ENCODE measurements around the gene TRPV3. TPM values are rescaled to one million over a fixed set of nuclear protein-coding genes. Genes with fewer than 3 reads are reported as not detected.
"Not testable (repeated sequence)": the region's sequence is repeated elsewhere in the genome, so short reads cannot be mapped to it uniquely, and the experiment has no call there.

Gene TRPV3
- total RNA-seq (2014; rRNA removed; shearing (Covaris generic)) = 0.40 and 0.57 TPM in 2 replicates
- 0.25 and 0.72 TPM in 2 replicates for polyA plus RNA-seq (2014; cell fraction: nucleus; rRNA removed)

- DNase-seq (ENCODE audit: extremely low read depth, low read depth) = no peak
These were observed at the start of gene TRPV3 for GRCh38 chr17:3557768-3558583. TSS of gene TRPV3 (minus strand) at chr17:3557812. CDS start at chr17:3554850, 2,962 bp downstream.

DNA sequence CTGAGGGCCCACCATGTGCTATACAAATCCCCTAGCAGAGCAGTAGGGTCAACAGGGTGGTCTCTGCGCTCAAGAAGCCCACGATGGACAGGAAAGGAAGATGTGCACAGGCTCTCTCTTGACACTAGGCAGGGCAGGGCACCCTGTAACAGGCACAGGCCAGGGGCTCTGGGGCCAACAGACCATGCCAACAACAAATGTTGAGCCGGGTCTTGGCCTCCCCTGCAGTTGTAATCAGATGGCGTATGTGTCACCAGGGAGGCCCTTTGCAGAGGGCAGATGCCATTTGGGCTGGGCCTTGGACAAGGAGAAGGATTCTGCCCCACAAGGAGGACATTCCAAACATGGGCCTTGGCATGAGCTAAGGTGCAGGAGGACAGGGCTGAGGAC, 46.3 kb upstream of the TRPV3 start:
- no peak for DNase-seq (ENCODE audit: extremely low read depth, low read depth)

GRCh38 chr17:3603119-3603869, 45.7 kb upstream of the TRPV3 start:
- no peak for DNase-seq (ENCODE audit: extremely low read depth, low read depth)

- peak; percentile 36 for DNase-seq (ENCODE audit: extremely low read depth, low read depth)
These were observed 44.9 kb upstream of the TRPV3 start for GRCh38 chr17:3602499-3602898.

DNA sequence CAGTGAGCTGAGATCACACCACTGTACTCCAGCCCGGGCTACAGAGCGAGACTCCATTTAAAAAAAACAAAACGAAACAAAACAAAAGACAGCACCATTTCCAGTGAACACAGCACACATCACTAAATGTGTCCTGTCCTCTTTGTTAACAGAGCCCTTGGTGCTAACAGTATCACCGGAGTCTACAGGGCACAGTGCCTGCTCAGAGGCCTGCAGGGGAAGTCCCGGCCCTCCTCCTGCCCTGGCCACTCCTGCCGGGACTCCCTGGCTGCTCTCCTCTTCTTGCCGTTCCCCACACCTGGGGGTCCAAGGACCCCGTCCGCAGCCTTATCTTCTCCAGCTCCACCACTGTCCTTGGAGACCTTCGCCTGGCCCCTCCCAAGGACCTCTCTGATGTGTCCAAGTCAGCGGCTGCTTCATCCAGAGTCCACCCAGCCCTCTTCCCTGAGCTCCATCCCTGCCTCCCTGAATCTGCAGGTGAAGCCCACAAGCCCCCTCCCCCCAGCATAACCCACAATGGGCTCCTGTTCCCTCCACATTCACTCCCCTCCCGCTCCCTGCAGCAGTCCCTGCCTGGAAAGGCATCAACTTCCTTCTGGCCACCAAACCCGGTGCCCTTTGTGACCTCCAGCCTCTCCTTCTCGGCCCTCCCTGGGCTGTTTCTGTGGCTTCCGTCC, 43.1 kb upstream of the TRPV3 start:
- DNase-seq (ENCODE audit: extremely low read depth, low read depth) = no peak

GRCh38 chr17:3598078-3598477, 40.5 kb upstream of the TRPV3 start:
- no peak for DNase-seq (ENCODE audit: extremely low read depth, low read depth)

DNA sequence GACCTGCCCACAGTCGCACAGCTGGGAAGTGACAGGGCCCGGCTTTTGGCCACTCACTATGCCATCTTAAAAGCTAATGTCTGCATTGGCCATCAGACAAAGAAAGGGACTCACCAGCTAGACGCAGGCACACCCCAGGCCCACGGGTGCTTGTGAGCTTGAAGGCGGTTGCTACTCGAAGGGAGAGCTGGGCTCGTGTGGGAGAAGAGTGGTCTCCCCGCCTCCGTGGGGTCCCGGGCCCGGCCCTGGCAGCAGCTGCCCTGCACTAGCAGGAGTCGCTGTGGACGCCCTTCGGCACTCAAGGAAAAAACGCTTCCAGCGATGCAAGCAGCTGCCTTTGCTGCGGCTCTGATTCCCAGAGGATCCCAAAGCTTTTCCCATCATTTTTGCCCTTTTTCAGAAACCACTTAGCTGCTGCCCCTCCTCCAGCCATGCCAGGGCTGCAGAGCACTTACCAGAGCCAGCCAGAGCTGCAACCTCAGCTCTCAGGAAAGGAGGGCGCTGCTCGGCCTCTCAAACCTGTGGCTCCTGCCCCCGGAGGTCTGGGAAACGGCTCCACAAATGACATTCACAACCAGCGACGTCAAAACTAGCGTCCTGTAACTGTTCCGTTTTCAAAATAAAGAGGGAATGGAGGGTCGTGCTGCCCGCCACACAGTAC, 39.3 kb upstream of the TRPV3 start:
- DNase-seq (ENCODE audit: extremely low read depth, low read depth) = no peak

DNA sequence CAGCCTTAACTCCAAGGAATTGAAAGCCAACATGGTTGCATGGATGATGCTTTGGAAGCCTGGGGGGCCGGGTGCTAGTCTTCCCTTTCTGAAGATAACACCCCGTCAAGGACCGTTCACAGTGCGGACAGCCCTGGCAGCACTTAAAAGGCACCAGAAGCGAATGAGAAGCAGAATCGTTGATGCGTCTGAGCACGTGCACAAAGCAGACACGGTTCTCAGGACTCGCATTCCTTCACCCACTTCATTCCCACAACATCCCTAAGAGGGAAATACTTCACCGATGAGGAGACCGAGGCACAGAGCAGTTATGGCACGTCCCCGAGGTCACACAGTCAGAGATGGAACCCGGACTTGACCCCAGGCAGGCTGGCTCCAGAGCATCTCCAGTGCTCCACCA, 37.4 kb upstream of the TRPV3 start:
- DNase-seq (ENCODE audit: extremely low read depth, low read depth) = no peak

DNA sequence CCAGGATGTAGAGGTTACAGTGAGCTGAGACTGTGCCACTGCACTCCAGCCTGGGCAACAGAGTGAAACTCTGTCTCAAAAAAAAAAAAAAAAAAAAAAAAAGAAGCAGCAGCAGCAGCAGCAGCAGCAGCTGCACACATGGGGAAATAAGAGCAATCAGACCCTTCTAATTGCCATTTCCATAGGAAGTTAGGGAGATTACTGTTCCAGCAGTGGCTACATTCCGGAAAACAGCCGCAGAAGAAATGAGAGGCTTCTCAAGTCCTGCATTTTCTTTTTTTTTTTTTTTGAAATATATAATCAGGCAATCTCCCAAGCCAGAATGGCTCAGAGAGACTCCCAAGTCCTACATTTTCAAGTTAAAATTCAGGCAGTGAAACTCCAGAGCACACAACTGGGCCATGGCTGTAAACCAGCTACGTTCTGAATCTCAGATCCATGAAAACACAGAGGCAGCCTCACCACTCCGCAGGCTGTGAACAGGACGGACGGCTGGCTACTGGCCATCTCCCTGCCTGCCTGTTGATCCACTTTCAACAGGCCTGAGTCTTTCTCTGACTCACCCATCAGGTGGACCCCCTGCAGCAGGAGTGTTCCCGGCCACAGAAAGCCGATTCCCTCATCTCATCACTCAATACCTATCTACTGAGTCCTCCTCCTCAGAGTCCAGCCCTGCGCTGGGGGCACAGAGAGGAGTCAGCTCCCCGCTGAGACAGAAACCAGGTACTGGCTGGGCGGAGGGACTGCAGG, 36.6 kb upstream of the TRPV3 start:
- DNase-seq (ENCODE audit: extremely low read depth, low read depth) = no peak

DNA sequence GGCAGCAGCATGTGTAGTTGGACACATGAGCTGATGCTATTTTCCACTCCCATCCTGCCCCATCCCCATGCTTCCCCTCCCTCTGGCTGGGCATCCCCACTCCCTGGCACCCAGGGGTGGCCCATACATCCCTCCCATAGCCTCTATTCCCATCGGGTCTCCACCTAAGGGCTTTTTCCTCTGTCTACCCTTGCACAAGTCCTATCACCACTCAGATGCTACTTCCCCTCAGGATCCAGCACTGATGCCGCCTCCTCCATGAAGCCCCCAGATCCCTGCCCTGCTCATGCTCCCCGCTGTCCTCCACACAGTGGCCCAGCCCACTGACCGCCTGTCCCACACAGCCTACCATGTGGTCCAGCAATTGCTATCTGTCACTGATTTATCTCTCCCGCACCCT, 35.8 kb upstream of the TRPV3 start:
- DNase-seq (ENCODE audit: extremely low read depth, low read depth) = no peak

GRCh38 chr17:3592216-3592860, 34.7 kb upstream of the TRPV3 start:
- DNase-seq (ENCODE audit: extremely low read depth, low read depth) = no peak

DNA sequence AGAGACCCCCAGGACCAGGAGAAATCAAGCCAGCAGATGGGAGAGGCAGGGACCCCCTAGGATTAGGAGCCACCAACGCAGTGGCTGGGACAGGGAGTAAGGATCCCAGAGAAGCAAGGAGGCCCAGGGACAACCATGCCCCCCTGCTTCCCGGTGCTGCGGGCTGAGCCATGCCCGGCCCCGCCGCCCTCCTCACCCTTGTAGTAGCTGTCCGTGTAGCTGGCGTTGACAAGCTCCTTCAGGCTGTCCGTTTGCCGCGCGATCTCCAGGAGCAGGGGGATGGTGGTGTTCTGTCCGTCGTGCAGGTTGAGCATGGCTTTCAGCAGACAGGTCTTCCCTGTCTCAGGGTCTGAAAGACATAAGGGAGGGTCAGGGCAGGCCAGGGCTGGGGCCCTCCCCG, 33.2 kb upstream of the TRPV3 start:
- no peak for DNase-seq (ENCODE audit: extremely low read depth, low read depth)

GRCh38 chr17:3590231-3590630, 32.6 kb upstream of the TRPV3 start:
- no peak for DNase-seq (ENCODE audit: extremely low read depth, low read depth)

DNA sequence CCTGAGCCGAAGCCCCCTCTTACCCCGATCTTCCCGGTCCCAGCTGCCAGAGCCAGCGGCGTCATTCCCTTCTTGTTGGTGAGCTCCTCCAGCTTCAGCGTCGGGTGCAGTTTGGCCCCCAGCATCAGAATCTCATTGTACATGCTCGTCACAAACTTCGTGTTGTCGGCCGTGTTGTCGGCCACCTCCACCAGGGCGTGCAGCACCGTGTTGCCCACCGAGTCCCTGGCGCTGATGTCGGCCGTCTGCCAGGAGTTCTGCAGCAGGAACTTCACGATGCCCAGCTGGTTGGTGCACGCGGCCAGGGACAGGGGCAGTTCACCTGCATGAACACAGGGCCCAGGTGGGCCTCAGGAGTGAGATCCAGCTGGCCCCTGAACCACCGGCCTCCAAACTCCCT, 32.2 kb upstream of the TRPV3 start:
- DNase-seq (ENCODE audit: extremely low read depth, low read depth) = no peak

GRCh38 chr17:3585826-3586225, 28.2 kb upstream of the TRPV3 start:
- no peak for DNase-seq (ENCODE audit: extremely low read depth, low read depth)

DNA sequence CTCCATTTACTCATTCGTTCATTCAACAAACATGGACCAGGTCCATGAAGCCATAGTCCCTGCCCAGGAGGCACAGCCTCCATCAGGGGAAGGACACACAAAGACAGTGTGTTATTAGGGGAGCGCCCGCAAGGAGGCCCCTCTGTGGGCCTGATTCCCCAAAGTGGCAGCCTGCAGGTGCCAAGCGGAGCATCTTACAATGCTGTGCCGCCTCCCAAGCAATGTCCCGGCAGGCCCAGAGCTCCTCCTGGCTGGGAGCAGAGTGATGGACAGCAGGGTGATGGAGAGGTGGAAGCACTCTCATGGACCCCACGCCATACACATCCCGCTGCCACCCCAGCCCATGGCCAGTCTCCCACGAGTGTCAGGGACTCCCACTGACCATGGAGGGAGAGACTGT, 25.8 kb upstream of the TRPV3 start:
- no peak for DNase-seq (ENCODE audit: extremely low read depth, low read depth)

DNA sequence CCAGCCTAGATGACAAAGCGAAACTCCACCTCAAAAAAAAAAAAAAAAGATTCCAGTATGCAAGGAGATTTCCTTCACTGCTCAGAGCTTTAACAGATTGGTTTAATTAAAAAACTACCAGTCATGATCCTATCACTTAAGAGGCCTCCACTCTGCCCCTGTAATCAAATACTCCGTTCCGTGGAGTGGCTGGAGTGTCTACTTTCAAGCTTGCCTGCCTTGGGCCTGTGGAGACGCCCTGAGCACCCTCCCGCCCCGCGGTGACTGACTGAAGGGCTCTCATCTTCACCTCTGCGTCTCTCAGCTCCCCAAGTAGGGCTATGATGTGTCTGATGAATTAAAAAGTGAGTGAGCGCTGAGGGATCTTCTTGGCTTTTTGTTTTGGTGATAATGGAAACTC, 25.3 kb upstream of the TRPV3 start:
- no peak for DNase-seq (ENCODE audit: extremely low read depth, low read depth)

GRCh38 chr17:3578667-3579066, 21.1 kb upstream of the TRPV3 start:
- DNase-seq (ENCODE audit: extremely low read depth, low read depth) = not testable (repeated sequence)

- no peak for DNase-seq (ENCODE audit: extremely low read depth, low read depth)
These were observed 19.4 kb upstream of the TRPV3 start for GRCh38 chr17:3576970-3577369.

DNA sequence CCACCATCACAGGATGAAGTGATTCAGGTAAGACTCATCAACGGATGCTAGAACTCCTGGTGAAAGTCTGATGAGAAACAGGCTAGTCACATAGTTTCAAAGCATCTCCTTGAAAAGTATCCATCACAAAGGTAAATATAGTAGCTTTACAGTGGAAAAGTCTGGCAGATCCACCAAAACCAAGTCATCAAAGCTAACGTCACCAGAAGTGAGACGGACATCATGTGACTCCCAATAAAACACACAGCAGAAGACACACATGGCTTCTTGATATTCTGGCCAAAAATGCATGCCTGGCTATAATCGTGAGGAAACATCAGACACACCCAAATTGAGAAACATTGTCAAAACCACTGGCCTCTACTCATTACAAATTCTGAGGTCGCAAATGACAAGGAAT, 17.9 kb upstream of the TRPV3 start:
- no peak for DNase-seq (ENCODE audit: extremely low read depth, low read depth)
